WTC11 (cell line): ENCODE results near the gene PRKCZ.

Experiments
- CTCF ChIP-seq: fragments of 200-600 bp; IDR thresholded peaks from 2 replicates; pipeline ENCODE4 v1.8.0; 2022; ENCODE audit warnings: antibody characterized with exemption
- FOXP4 ChIP-seq: sonication (generic); formaldehyde crosslinking; IDR thresholded peaks from 2 replicates; pipeline ENCODE4 v1.8.0; 2022; ENCODE audit warnings: mild to moderate bottlenecking, missing genetic modification reagents
- MAX ChIP-seq: sonication (generic); formaldehyde crosslinking; IDR thresholded peaks from 2 replicates; pipeline ENCODE4 v1.8.0; 2022; ENCODE audit warnings: mild to moderate bottlenecking, missing genetic modification reagents
- NFE2L1 ChIP-seq: sonication (generic); formaldehyde crosslinking; IDR thresholded peaks from 2 replicates; pipeline ENCODE4 v1.8.1; 2023; ENCODE audit warnings: missing genetic modification reagents
- NR3C1 ChIP-seq: sonication (generic); formaldehyde crosslinking; conservative IDR thresholded peaks from 2 replicates; pipeline ENCODE4 v1.8.1; 2023; ENCODE audit warnings: low read depth, mild to moderate bottlenecking, missing genetic modification reagents
- PREB ChIP-seq: sonication (generic); formaldehyde crosslinking; IDR thresholded peaks from 2 replicates; pipeline ENCODE4 v1.8.1; 2022; ENCODE audit warnings: mild to moderate bottlenecking, missing genetic modification reagents, moderate library complexity, borderline replicate concordance
- SMAD4 ChIP-seq: sonication (generic); formaldehyde crosslinking; IDR thresholded peaks from 2 replicates; pipeline ENCODE4 v1.8.0; 2022; ENCODE audit warnings: mild to moderate bottlenecking, missing genetic modification reagents
- TCF7 ChIP-seq: sonication (generic); formaldehyde crosslinking; IDR thresholded peaks from 2 replicates; pipeline ENCODE4 v1.8.0; 2022; ENCODE audit warnings: mild to moderate bottlenecking, low read depth, missing genetic modification reagents, moderate library complexity
- USF2 ChIP-seq: sonication (generic); formaldehyde crosslinking; IDR thresholded peaks from 2 replicates; pipeline ENCODE4 v1.8.1; 2023; ENCODE audit warnings: mild to moderate bottlenecking, missing genetic modification reagents, moderate library complexity
- ZNF121 ChIP-seq: sonication (generic); formaldehyde crosslinking; IDR thresholded peaks from 2 replicates; pipeline ENCODE4 v1.8.0; 2023; ENCODE audit warnings: missing genetic modification reagents
- ZNF671 ChIP-seq: fragments of 250-450 bp; sonication (Bioruptor Pico); IDR thresholded peaks from 2 replicates; pipeline ENCODE4 v1.8.0; 2021; ENCODE audit warnings: mild to moderate bottlenecking

- no peak for TF ChIP-seq CTCF
- no peak for TF ChIP-seq PREB (CRISPR knock-in tag)
- no peak for TF ChIP-seq NR3C1 (CRISPR knock-in tag)
- no peak for TF ChIP-seq NFE2L1 (CRISPR knock-in tag)
- TF ChIP-seq FOXP4 (CRISPR knock-in tag) = no peak
- TF ChIP-seq MAX (CRISPR knock-in tag) = no peak
- TF ChIP-seq SMAD4 (CRISPR knock-in tag) = no peak
- no peak for TF ChIP-seq ZNF121
- TF ChIP-seq USF2 (CRISPR knock-in tag) = no peak
- no peak for TF ChIP-seq ZNF671 (CRISPR knock-in tag)
- TF ChIP-seq TCF7 = no peak
Observed at GRCh38 chr1:2141025-2141424, 90.8 kb downstream of the PRKCZ start.
